Keratinocyte (primary cell): ENCODE measurements around the gene CDH22. TPM values are rescaled to one million over a fixed set of nuclear protein-coding genes. Genes with fewer than 3 reads are reported as not detected.
A peak's percentile ranks its signal among the peaks of the same experiment; 100 is the strongest.

Experiments
- DNase-seq: peaks from one replicate; pipeline ENCODE4 v3.0.0-alpha.2; 2011; ENCODE audit warnings: low read depth, missing footprints, low spot score
- FAIRE-seq: peaks from 2 replicates; lab custom pipeline; 2011; peaks lifted over from hg19 to GRCh38; lab: Jason Lieb, UNC
- H2AFZ ChIP-seq: 2 replicates; pipeline ENCODE4 v1.6.0; 2012; ENCODE audit warnings: low read length, control low read depth, inconsistent platforms; ENCODE audit not compliant: control insufficient read depth
- H3K27ac ChIP-seq: 2 replicates; pipeline ENCODE4 v1.5.1; 2011; ENCODE audit warnings: low read length; ENCODE audit not compliant: control insufficient read depth, insufficient read depth
- H3K27me3 ChIP-seq: 3 replicates; pipeline ENCODE4 v1.6.0; 2011; ENCODE audit warnings: low read length; ENCODE audit not compliant: control insufficient read depth, insufficient read depth; ENCODE audit errors: extremely low read depth
- H3K36me3 ChIP-seq, 2 experiments: 2 replicates in 1 of 2; 3 replicates in 1 of 2; pipeline ENCODE4 v1.5.1; 2011; ENCODE audit warnings: low read length in 2 of 2, mild to moderate bottlenecking in 1 of 2; ENCODE audit not compliant: control insufficient read depth in 2 of 2, insufficient read depth in 2 of 2; ENCODE audit errors: extremely low read depth in 1 of 2
- H3K4me1 ChIP-seq: 3 replicates; pipeline ENCODE4 v1.5.1; 2011; ENCODE audit warnings: low read length; ENCODE audit not compliant: control insufficient read depth, insufficient read depth; ENCODE audit errors: extremely low read depth
- H3K4me2 ChIP-seq: 3 replicates; pipeline ENCODE4 v1.6.0; 2011; ENCODE audit warnings: low read depth, low read length; ENCODE audit not compliant: control insufficient read depth, insufficient read depth; ENCODE audit errors: extremely low read depth
- H3K4me3 ChIP-seq, 3 experiments: fragments of 200-600 bp in 1 of 3; sonication (generic) in 1 of 3; 2 replicates in 2 of 3; 3 replicates in 1 of 3; pipeline ENCODE4 v1.5.1; 2011 to 2016; ENCODE audit warnings: low read length in 3 of 3, mild to moderate bottlenecking in 3 of 3, control low read depth in 2 of 3, inconsistent platforms in 1 of 3, low read depth in 1 of 3, mixed read lengths in 1 of 3, mixed run types in 1 of 3, moderate library complexity in 1 of 3; ENCODE audit not compliant: control insufficient read depth in 2 of 3, insufficient read depth in 2 of 3; ENCODE audit errors: extremely low read depth in 1 of 3
- H3K79me2 ChIP-seq: 2 replicates; pipeline ENCODE4 v1.6.0; 2012; ENCODE audit warnings: low read length; ENCODE audit not compliant: control insufficient read depth, insufficient read depth
- H3K9ac ChIP-seq: 3 replicates; pipeline ENCODE4 v1.6.0; 2011; ENCODE audit warnings: low read length; ENCODE audit not compliant: control insufficient read depth, insufficient read depth; ENCODE audit errors: extremely low read depth
- H3K9me1 ChIP-seq: 3 replicates; pipeline ENCODE4 v1.6.0; 2011; ENCODE audit warnings: low read length; ENCODE audit not compliant: control insufficient read depth, insufficient read depth; ENCODE audit errors: extremely low read depth
- H3K9me3 ChIP-seq: 2 replicates; pipeline ENCODE4 v1.5.1; 2012; ENCODE audit warnings: low read depth, low read length; ENCODE audit not compliant: control insufficient read depth
- H4K20me1 ChIP-seq: 3 replicates; pipeline ENCODE4 v1.6.0; 2011; ENCODE audit warnings: low read length; ENCODE audit not compliant: control insufficient read depth, insufficient read depth; ENCODE audit errors: extremely low read depth
- CTCF ChIP-seq, 3 experiments: IDR thresholded peaks in 1 of 3; conservative IDR thresholded peaks in 1 of 3; optimal IDR thresholded peaks in 1 of 3; 2 replicates in 2 of 3; 3 replicates in 1 of 3; pipeline versions ENCODE3 to v1.5.1; 2011; ENCODE audit warnings: low read length in 3 of 3, mild to moderate bottlenecking in 3 of 3, moderate library complexity in 2 of 3, control low read depth in 1 of 3, inconsistent platforms in 1 of 3; ENCODE audit not compliant: insufficient read depth in 2 of 3; ENCODE audit errors: extremely low read depth in 1 of 3
- EZH2 ChIP-seq: IDR thresholded peaks from one replicate; pipeline ENCODE4 v1.6.1; 2012; ENCODE audit warnings: inconsistent platforms, mild to moderate bottlenecking, low read length, moderate library complexity
- dilution Hi-C: fragments of 300-500 bp; cut with MboI; formaldehyde crosslinking; loops from one replicate; pipeline ENCODE4 v1.7.0; 2020; ENCODE audit warnings: low sequenced_read_pairs; ENCODE audit not compliant: extremely low pct_ligation_motif_present
- polyA plus RNA-seq, 5 experiments: library from polyadenylated mRNA; depleted of rRNA in 3 of 5; stranded (reverse) in 3 of 5; stranded (forward) in 1 of 5; unstranded in 1 of 5; fragments of >200 nt; gene quantifications; 1 replicate in 1 of 5; 2 replicates in 3 of 5; 3 replicates in 1 of 5; pipeline versions ENCODE4 v1.2.1 to v1.2.3, GENCODE V29; 2011 to 2012; ENCODE audit warnings: missing spikeins in 2 of 5, low read depth in 1 of 5, low replicate concordance in 1 of 5

Gene CDH22
- polyA plus RNA-seq, 1 donor (not counting 4 experiments of a cell fraction or from before 2014, with no cell fraction given) = not detected

- no peak overlapping the region for H3K4me2 ChIP-seq
- H2AFZ ChIP-seq = no peak overlapping the region
- H3K4me3 ChIP-seq = no peak overlapping the region
- no peak overlapping the region for H3K9ac ChIP-seq
- H3K27me3 ChIP-seq = peaks cover 25% of the 10 kb centered on the region
- DNase-seq (no peak), FAIRE-seq (no peak)
- dilution Hi-C loops = no loop called here
- H4K20me1 ChIP-seq = no peaks in the 10 kb centered on the region
- H3K9me3 ChIP-seq = no peaks in the 10 kb centered on the region
- no peak overlapping the region for H3K27ac ChIP-seq
- no peaks in the 10 kb centered on the region for H3K9me1 ChIP-seq
- TF ChIP-seq CTCF (optimal IDR thresholded peaks at IDR 0.05 in 1 of 3, IDR thresholded peaks at IDR 0.05 in 1 of 3, conservative IDR thresholded peaks at IDR 0.05 in 1 of 3; ENCODE audit: extremely low read depth in 1 of 3, insufficient read depth in 2 of 3, low read length in 3 of 3) (no peak), EZH2 (no peak)
- H3K36me3 ChIP-seq = no peaks in the 10 kb centered on the region
- peaks cover 8% of the 10 kb centered on the region for H3K4me1 ChIP-seq
- no peaks in the 10 kb centered on the region for H3K79me2 ChIP-seq
Observed at GRCh38 chr20:46343975-46344357, 35.7 kb upstream of the CDH22 start.

- no peak for FAIRE-seq
- dilution Hi-C loops = no loop called here
- Histone ChIP-seq H3K27me3 (peaks cover 25% of the 10 kb centered on the region), H3K79me2 (no peaks in the 10 kb centered on the region), H3K27ac (no peak overlapping the region), H3K4me2 (peak overlapping the region; percentile 69), H3K36me3 (no peaks in the 10 kb centered on the region), H3K9me1 (no peaks in the 10 kb centered on the region), H3K4me1 (peaks cover 8% of the 10 kb centered on the region), H3K4me3 (peak overlapping the region in 1 of 3 experiments; percentile 50), H3K9ac (no peak overlapping the region), H2AFZ (peak overlapping the region; percentile 28), H3K9me3 (no peaks in the 10 kb centered on the region), H4K20me1 (no peaks in the 10 kb centered on the region)
- no peak for DNase-seq
- TF ChIP-seq CTCF (optimal IDR thresholded peaks at IDR 0.05 in 1 of 3, IDR thresholded peaks at IDR 0.05 in 1 of 3, conservative IDR thresholded peaks at IDR 0.05 in 1 of 3; ENCODE audit: extremely low read depth in 1 of 3, insufficient read depth in 2 of 3, low read length in 3 of 3) = no peak
- TF ChIP-seq EZH2 = no peak
Observed at GRCh38 chr20:46343348-46343974, 35.2 kb upstream of the CDH22 start.
